Sigmoid colon (tissue), 7 donors: ENCODE measurements around the gene CERS1. TPM values are rescaled to one million over a fixed set of nuclear protein-coding genes. Genes with fewer than 3 reads are reported as not detected.
A peak's percentile ranks its signal among the peaks of the same experiment; 100 is the strongest.

Experiments used
- DNase-seq: peaks from one replicate; pipeline ENCODE4 v3.0.0-alpha.2; 2019
- H3K27ac ChIP-seq, 4 donors: fragments of 200-600 bp; sonication (generic); one replicate each; pipeline ENCODE4 v1.5.1; 2016 to 2019; ENCODE audit warnings: mild to moderate bottlenecking in 1 of 4
- H3K27me3 ChIP-seq, 3 donors: fragments of 200-600 bp; sonication (generic); one replicate each; pipeline ENCODE4 v1.5.1; 2019; ENCODE audit warnings: mild to moderate bottlenecking in 1 of 3
- H3K36me3 ChIP-seq, 4 donors: fragments of 200-600 bp; sonication (generic); one replicate each; pipeline ENCODE4 v1.5.1; 2016 to 2019
- H3K4me1 ChIP-seq, 4 donors: fragments of 200-600 bp; sonication (generic); one replicate each; pipeline ENCODE4 v1.5.1; 2017 to 2019
- H3K4me3 ChIP-seq, 4 donors: fragments of 200-600 bp; sonication (generic); one replicate each; pipeline ENCODE4 v1.5.1; 2017 to 2019; ENCODE audit warnings: mild to moderate bottlenecking in 2 of 4, moderate library complexity in 1 of 4
- H3K9me3 ChIP-seq, 4 donors: fragments of 200-600 bp in 3 of 4; sonication (generic) in 3 of 4; one replicate each; pipeline versions ENCODE4 v1.5.1 to v1.6.1; 2013 to 2019
- EP300 ChIP-seq, 4 donors: sonication (generic); formaldehyde crosslinking; IDR thresholded peaks; one replicate each; pipeline ENCODE4 v1.6.1; 2017; ENCODE audit warnings: antibody characterized with exemption in 4 of 4
- POLR2A ChIP-seq, 2 donors: fragments of 450-650 bp; IDR thresholded peaks; one replicate each; pipeline ENCODE4 v1.6.1; 2016; ENCODE audit warnings: antibody characterized with exemption in 2 of 2, mild to moderate bottlenecking in 2 of 2, moderate library complexity in 2 of 2
- POLR2AphosphoS5 ChIP-seq, 4 donors: sonication (generic); formaldehyde crosslinking; IDR thresholded peaks; one replicate each; pipeline ENCODE4 v1.6.1; 2017; ENCODE audit warnings: antibody characterized with exemption in 4 of 4
- WGBS, 2 donors: extraction: QIAGEN DNeasy Blood & Tissue Kit; methylation state at CpG; one replicate each; pipeline ENCODE4 v1.1.7; 2013; 5-methylcytosine and 5-hydroxymethylcytosine counted together
- intact Hi-C: fragments of 100-400 bp; cut with DNase I; formaldehyde crosslinking; loops from one replicate; pipeline ENCODE4 v1.15.1; 2023
- polyA plus RNA-seq, 3 donors: library from polyadenylated mRNA; stranded (reverse); fragments of 200-250 nt; gene quantifications; one replicate each; pipeline ENCODE4 v1.2.3, GENCODE V29; 2013
- total RNA-seq, 4 donors: library from RNA; depleted of rRNA; stranded (reverse); fragments of >200 nt; gene quantifications; one replicate each; pipeline ENCODE4 v1.1.0, GENCODE V29; 2016
- TF ChIP-seq, protein P1 (sequence below), 4 experiments: fragments of 450-650 bp in 3 of 4; fragments of 200-600 bp in 1 of 4; IDR thresholded peaks; one replicate each; pipeline ENCODE4 v1.5.1; 2016 to 2019; ENCODE audit warnings: antibody characterized with exemption in 4 of 4, mild to moderate bottlenecking in 3 of 4, moderate library complexity in 2 of 4
- donor health status: healthy with polysubstance abuse.
- donor health status: Bipolar disorder and iron deficiency.
- donor health status: healthy.

Gene CERS1
- total and polyA plus RNA-seq, 7 donors = 0.36 to 3.6 (median 0.70) TPM; not detected in 2

DNA sequence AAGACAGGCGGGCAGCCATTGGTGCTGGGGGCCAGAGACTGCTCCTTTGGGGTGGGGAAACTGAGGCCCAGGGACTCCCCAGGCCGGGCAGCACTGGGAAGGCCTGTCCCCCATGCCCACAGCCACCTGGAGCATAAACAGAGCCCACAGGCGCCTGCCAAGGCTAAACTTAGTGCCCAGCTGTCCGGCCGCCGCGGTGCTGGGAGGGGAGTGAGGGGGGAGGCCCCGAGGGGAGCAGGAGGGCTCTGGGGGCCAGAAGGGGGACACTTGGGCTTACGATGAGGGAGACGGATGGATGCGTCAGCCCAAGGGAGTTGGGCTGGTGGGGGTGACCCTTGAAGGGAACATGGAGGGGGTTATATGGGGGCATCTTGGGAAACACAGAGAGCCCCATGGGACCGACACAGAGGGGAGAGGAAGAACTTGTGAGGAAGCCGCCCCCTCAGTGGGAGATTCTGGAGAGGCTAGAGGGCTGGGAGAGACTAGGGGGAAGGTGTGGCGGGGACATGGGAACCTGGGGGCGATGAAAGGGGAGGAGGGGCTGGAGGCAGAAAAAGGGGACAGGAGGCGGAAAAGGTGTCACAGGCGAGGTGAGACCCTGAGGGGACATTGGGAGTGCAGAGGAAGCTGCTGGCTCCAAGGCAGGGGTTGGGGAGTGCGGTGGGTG lies 2.2 kb downstream of the CERS1 start:
- Histone ChIP-seq H3K4me1 (peaks cover 0 to 27% (median 22%) of the 10 kb centered on the region in 4 donors), H3K36me3 (peaks cover 0 to 4% (median 0%) of the 10 kb centered on the region in 4 donors), H3K4me3 (no peak overlapping the region), H3K9me3 (no peaks in the 10 kb centered on the region), H3K27me3 (peaks cover 19 to 50% (median 32%) of the 10 kb centered on the region in 3 donors), H3K27ac (peak overlapping the region in 1 of 4 donors; percentile 14)
- intact Hi-C loops = no loop called here
- no peak for DNase-seq
- no peak for TF ChIP-seq EP300 (IDR thresholded peaks at IDR 0.05)
- TF ChIP-seq, protein P1, sequence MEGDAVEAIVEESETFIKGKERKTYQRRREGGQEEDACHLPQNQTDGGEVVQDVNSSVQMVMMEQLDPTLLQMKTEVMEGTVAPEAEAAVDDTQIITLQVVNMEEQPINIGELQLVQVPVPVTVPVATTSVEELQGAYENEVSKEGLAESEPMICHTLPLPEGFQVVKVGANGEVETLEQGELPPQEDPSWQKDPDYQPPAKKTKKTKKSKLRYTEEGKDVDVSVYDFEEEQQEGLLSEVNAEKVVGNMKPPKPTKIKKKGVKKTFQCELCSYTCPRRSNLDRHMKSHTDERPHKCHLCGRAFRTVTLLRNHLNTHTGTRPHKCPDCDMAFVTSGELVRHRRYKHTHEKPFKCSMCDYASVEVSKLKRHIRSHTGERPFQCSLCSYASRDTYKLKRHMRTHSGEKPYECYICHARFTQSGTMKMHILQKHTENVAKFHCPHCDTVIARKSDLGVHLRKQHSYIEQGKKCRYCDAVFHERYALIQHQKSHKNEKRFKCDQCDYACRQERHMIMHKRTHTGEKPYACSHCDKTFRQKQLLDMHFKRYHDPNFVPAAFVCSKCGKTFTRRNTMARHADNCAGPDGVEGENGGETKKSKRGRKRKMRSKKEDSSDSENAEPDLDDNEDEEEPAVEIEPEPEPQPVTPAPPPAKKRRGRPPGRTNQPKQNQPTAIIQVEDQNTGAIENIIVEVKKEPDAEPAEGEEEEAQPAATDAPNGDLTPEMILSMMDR (IDR thresholded peaks at IDR 0.05) = no peak
- TF ChIP-seq POLR2A (IDR thresholded peaks at IDR 0.05) = no peak
- no peak for TF ChIP-seq POLR2AphosphoS5 (IDR thresholded peaks at IDR 0.05)
- 53 to 57% methylated on average over 18 of the region's 18 CpGs for whole genome bisulfite sequencing, 2 donors

DNA sequence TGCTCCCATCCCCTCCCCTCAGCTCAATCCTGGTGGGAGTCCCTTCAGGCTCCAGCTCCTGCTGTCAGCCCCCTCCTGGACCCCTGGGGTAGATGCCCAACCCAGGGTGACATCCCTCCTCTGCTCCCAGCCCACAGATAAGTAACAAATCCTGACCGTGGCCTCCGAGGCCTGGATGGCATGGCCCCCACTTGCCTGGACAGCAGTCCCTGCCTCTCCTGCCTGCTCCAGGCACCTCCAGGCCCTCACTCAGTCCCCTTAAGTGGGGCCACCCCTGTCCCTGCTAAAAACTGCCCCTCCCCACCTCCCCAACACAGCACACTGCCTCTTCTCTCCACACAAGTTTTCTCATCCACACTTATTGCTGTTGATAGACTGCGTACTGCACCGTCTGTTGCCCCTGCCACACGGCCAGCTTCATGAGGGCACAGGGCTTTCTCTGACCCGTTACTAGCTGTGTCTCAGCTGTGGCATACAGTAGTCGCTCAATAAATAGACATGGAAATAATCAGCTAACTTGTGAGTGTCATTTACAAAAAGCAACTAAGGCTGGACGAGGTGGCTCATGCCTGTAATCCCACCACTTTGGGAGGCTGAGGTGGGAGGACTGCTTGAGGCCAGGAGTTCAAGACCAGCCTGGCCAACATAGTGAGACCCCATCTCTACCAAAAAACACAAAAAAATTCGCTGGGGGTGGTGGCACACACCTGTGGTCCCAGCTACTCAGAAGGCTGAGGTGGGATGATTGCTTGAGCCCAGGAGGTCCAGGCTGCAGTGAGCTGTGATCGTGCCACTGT lies 5.8 kb downstream of the CERS1 start:
- no peak for TF ChIP-seq POLR2A (IDR thresholded peaks at IDR 0.05)
- TF ChIP-seq, protein P1 (IDR thresholded peaks at IDR 0.05) = no peak
- TF ChIP-seq EP300 (IDR thresholded peaks at IDR 0.05) = no peak
- TF ChIP-seq POLR2AphosphoS5 (IDR thresholded peaks at IDR 0.05) = no peak

DNA sequence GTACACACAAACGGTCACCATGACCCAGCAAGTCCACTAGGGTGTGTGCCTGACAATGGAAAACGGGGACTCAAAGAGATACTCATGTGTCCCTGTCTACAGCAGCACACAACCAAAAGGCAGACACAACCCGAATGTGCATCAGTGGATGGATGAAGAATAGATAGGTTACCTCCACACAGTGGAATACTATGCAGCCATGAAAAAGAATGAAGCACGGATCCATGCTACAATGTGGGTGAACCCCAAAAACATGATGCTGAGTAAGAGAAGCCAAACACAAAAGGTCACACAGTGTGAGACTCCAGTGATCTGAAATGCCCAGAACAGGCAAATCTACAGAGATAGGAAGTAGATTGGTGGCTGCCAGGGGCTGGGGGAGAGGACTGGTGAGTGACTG lies 9.0 kb downstream of the CERS1 start:
- DNase-seq = no peak
- Histone ChIP-seq H3K4me3 (no peak overlapping the region), H3K36me3 (no peaks in the 10 kb centered on the region), H3K9me3 (no peaks in the 10 kb centered on the region), H3K4me1 (no peaks in the 10 kb centered on the region), H3K27ac (no peak overlapping the region), H3K27me3 (no peaks in the 10 kb centered on the region)
- intact Hi-C loops = no loop called here
- TF ChIP-seq, protein P1 (IDR thresholded peaks at IDR 0.05) = no peak
- TF ChIP-seq EP300 (IDR thresholded peaks at IDR 0.05) (no peak), POLR2AphosphoS5 (IDR thresholded peaks at IDR 0.05) (no peak), POLR2A (IDR thresholded peaks at IDR 0.05) (no peak)
- 83 to 88% methylated on average over 4 of the region's 4 CpGs for WGBS, 2 donors

More for the DNA sequence above, 5.8 kb downstream of the CERS1 start:
- intact Hi-C loops = no loop called here
- no peak overlapping the region for H3K4me3 ChIP-seq
- H3K27me3 ChIP-seq = peaks cover 14 to 20% (median 18%) of the 10 kb centered on the region in 3 donors
- H3K27ac ChIP-seq = no peak overlapping the region
- H3K36me3 ChIP-seq = no peaks in the 10 kb centered on the region
- 69 to 80% methylated on average over 10 of the region's 10 CpGs for WGBS, 2 donors
- no peak for DNase-seq
- H3K9me3 ChIP-seq = no peaks in the 10 kb centered on the region
- H3K4me1 ChIP-seq = peaks cover 0 to 16% (median 11%) of the 10 kb centered on the region in 4 donors

DNA sequence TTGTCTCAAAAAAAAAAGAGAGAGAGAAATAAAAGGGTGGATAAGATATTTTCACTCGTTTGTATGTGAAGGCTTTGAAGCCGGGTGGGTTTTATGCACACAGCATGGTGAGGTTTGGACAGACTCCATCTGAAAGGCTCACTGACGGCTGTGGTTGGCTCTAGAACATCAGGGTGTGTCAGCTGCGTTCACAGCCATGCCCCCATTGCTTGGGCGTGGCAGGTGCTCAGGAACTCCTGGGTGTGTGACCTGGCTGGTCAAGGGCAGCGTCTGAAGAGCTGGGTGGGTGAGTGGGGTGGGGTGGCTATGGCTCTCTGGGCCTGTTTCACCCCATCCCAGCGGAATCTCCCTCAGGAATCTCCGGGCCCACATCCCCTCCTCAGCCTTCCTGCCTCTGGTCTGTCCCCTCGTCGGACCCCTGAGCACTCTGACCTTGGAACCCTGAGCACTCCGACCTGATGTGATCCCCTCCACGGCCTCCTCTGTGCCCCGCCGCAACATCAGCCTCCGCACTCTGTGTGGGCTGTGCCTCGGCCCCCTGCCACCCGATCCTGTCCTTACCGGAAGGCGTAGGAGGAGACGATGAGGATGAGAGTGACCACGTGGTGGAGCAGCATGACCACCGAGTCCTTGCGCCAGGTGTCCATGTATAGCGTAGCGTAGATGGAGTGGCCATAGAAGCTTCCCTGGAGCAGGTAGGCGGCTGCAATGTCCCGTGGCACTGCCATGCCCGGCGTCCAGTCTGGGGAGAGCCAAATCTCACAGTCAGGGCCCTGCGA lies 12.2 kb downstream of the CERS1 start:
- 41 to 81% methylated on average over 30 of the region's 30 CpGs for WGBS, 2 donors
- Histone ChIP-seq H3K9me3 (no peaks in the 10 kb centered on the region), H3K27ac (no peak overlapping the region), H3K4me1 (no peaks in the 10 kb centered on the region), H3K36me3 (no peaks in the 10 kb centered on the region), H3K4me3 (no peak overlapping the region), H3K27me3 (no peaks in the 10 kb centered on the region)
- TF ChIP-seq EP300 (IDR thresholded peaks at IDR 0.05) (no peak), POLR2AphosphoS5 (IDR thresholded peaks at IDR 0.05) (no peak), POLR2A (IDR thresholded peaks at IDR 0.05) (no peak)
- TF ChIP-seq, protein P1 (IDR thresholded peaks at IDR 0.05) = no peak
- no peak for DNase-seq
- intact Hi-C loops = no loop called here
